Endothelial cell of umbilical vein (primary cell): ENCODE data around the gene AP3S2. TPM values are rescaled to one million over a fixed set of nuclear protein-coding genes. Genes with fewer than 3 reads are reported as not detected.

Experiments
- BruUV-seq: library from RNA; stranded (reverse); fragments of 400-500 nt; replicated peaks from 2 replicates; lab custom pipeline; 2021; lab: Mats Ljungman, UMichigan
- CTCF ChIA-PET: fragments of 300-600, 350-600 bp; sonication (Branson Sonifier 250); formaldehyde crosslinking; loops from one replicate; lab custom pipeline; 2021; ENCODE audit warnings: antibody characterized with exemption, inconsistent platforms; lab: Charles Lee
- POLR2A ChIA-PET: fragments of 300-600, 350-600 bp; sonication (Branson Sonifier 250); formaldehyde crosslinking; loops from one replicate; lab custom pipeline; 2021; ENCODE audit warnings: antibody characterized with exemption, inconsistent platforms; lab: Charles Lee
- DNase-seq: peaks from one replicate; pipeline ENCODE4 v3.0.0-alpha.2; 2011; ENCODE audit warnings: low read depth, low spot score
- FAIRE-seq: peaks from 2 replicates; lab custom pipeline; 2011; peaks lifted over from hg19 to GRCh38; lab: Jason Lieb, UNC
- H2AFZ ChIP-seq: 2 replicates; pipeline ENCODE4 v1.6.0; 2012; ENCODE audit warnings: low read depth, low read length, control low read depth, inconsistent platforms
- H3K27ac ChIP-seq: 2 replicates; pipeline ENCODE4 v1.5.1; 2011; ENCODE audit warnings: low read depth, mild to moderate bottlenecking, control low read depth, low read length, moderate library complexity; ENCODE audit not compliant: insufficient read depth
- H3K27me3 ChIP-seq, 2 experiments: 2 replicates each; pipeline versions ENCODE4 v1.6.0 to v1.6.1; 2011; ENCODE audit warnings: low read length in 2 of 2, mixed read lengths in 1 of 2; ENCODE audit not compliant: control insufficient read depth in 2 of 2, insufficient read depth in 2 of 2
- H3K36me3 ChIP-seq, 2 experiments: 2 replicates in 1 of 2; 3 replicates in 1 of 2; pipeline ENCODE4 v1.5.1; 2011; ENCODE audit warnings: low read length in 2 of 2, mild to moderate bottlenecking in 1 of 2, moderate library complexity in 1 of 2; ENCODE audit not compliant: control insufficient read depth in 2 of 2, insufficient read depth in 2 of 2; ENCODE audit errors: extremely low read depth in 1 of 2
- H3K4me1 ChIP-seq: 3 replicates; pipeline ENCODE4 v1.5.1; 2011; ENCODE audit warnings: mild to moderate bottlenecking, low read length; ENCODE audit not compliant: control insufficient read depth, insufficient read depth; ENCODE audit errors: extremely low read depth
- H3K4me2 ChIP-seq: 2 replicates; pipeline ENCODE4 v1.6.1; 2011; ENCODE audit warnings: low read length, control low read depth, mixed read lengths; ENCODE audit not compliant: insufficient read depth
- H3K4me3 ChIP-seq, 3 experiments: fragments of 200-600 bp in 1 of 3; sonication (generic), shearing (Covaris generic) in 1 of 3; replicated peaks in 1 of 3; 2 replicates each; pipeline ENCODE4 v1.5.1; 2011 to 2016; ENCODE audit warnings: control low read depth in 3 of 3, low read length in 3 of 3, mild to moderate bottlenecking in 2 of 3, inconsistent platforms in 1 of 3, low read depth in 1 of 3, moderate library complexity in 1 of 3; ENCODE audit not compliant: insufficient read depth in 1 of 3
- H3K79me2 ChIP-seq: 2 replicates; pipeline ENCODE4 v1.6.0; 2012; ENCODE audit warnings: low read length, inconsistent platforms; ENCODE audit not compliant: control insufficient read depth, insufficient read depth
- H3K9ac ChIP-seq: replicated peaks from 2 replicates; pipeline ENCODE3; 2011; ENCODE audit warnings: low read length, control low read depth; ENCODE audit not compliant: insufficient read depth; ENCODE audit errors: extremely low read depth
- H3K9me1 ChIP-seq: replicated peaks from 3 replicates; pipeline ENCODE4 v1.6.0; 2011; ENCODE audit warnings: mild to moderate bottlenecking, low read length; ENCODE audit not compliant: control insufficient read depth, insufficient read depth; ENCODE audit errors: extremely low read depth
- H3K9me3 ChIP-seq: replicated peaks from 2 replicates; pipeline ENCODE4 v1.5.1; 2012; ENCODE audit warnings: low read length, inconsistent platforms; ENCODE audit not compliant: control insufficient read depth, insufficient read depth
- H4K20me1 ChIP-seq: replicated peaks from 2 replicates; pipeline ENCODE3; 2011; ENCODE audit warnings: mild to moderate bottlenecking, low read length; ENCODE audit not compliant: control insufficient read depth, insufficient read depth; ENCODE audit errors: extremely low read depth
- EZH2 ChIP-seq: IDR thresholded peaks from 2 replicates; pipeline ENCODE4 v1.6.1; 2012; ENCODE audit warnings: borderline replicate concordance, low read depth, mild to moderate bottlenecking, moderate library complexity, low read length, inconsistent platforms; ENCODE audit not compliant: severe bottlenecking
- FOS ChIP-seq: IDR thresholded peaks from 2 replicates; pipeline ENCODE4 v1.6.1; 2011; ENCODE audit warnings: mild to moderate bottlenecking, low read length, moderate library complexity, borderline replicate concordance; ENCODE audit not compliant: insufficient read depth
- GATA2 ChIP-seq: IDR thresholded peaks from 2 replicates; pipeline ENCODE4 v1.7.0; 2011; ENCODE audit warnings: low read depth, mild to moderate bottlenecking, moderate library complexity, mixed read lengths, low read length; ENCODE audit not compliant: insufficient read length, insufficient read depth
- JUN ChIP-seq: IDR thresholded peaks from 2 replicates; pipeline ENCODE4 v1.6.1; 2011; ENCODE audit warnings: borderline replicate concordance, low read depth; ENCODE audit not compliant: insufficient read length, insufficient read depth
- MAX ChIP-seq: IDR thresholded peaks from 2 replicates; pipeline ENCODE4 v1.6.1; 2011; ENCODE audit not compliant: insufficient read depth, insufficient read length
- MYC ChIP-seq: IDR thresholded peaks from one replicate; pipeline ENCODE4 v1.6.1; 2011; ENCODE audit warnings: mild to moderate bottlenecking, low read depth, low read length
- POLR2A ChIP-seq: IDR thresholded peaks from 2 replicates; pipeline ENCODE4 v1.6.1; 2012; ENCODE audit warnings: low read depth, mild to moderate bottlenecking, control low read depth, low read length
- POLR2AphosphoS5 ChIP-seq: IDR thresholded peaks from 2 replicates; pipeline ENCODE4 v1.6.1; 2012; ENCODE audit warnings: low read depth, mild to moderate bottlenecking, control low read depth, low read length, moderate library complexity; ENCODE audit not compliant: insufficient read depth
- dilution Hi-C: fragments of 300-500 bp; cut with MboI; formaldehyde crosslinking; loops from one replicate; pipeline ENCODE4 v1.15.0; 2019; ENCODE audit warnings: low sequenced_read_pairs; ENCODE audit not compliant: extremely low pct_ligation_motif_present
- intact Hi-C: fragments of 100-400 bp; cut with micrococcal nuclease; formaldehyde crosslinking; loops from one replicate; pipeline ENCODE4 v1.10.0; 2022
- polyA plus RNA-seq, 4 experiments: library from polyadenylated mRNA; depleted of rRNA in 3 of 4; stranded (reverse) in 3 of 4; unstranded in 1 of 4; fragments of >200 nt; gene quantifications; 2 replicates each; pipeline versions ENCODE4 v1.2.1 to v1.2.3, GENCODE V29; 2011 to 2012; ENCODE audit warnings: missing spikeins in 1 of 4
- total RNA-seq: library from RNA; stranded (reverse); gene quantifications from 2 replicates; pipeline ENCODE4 v1.2.3, GENCODE V29; 2021
- TF ChIP-seq, protein P1 (sequence below), 2 donors: IDR thresholded peaks; 1 replicate in 1 of 2; 2 replicates in 1 of 2; pipeline ENCODE4 v1.5.1; 2011; ENCODE audit warnings: low read length in 2 of 2, mild to moderate bottlenecking in 2 of 2, moderate library complexity in 2 of 2, control low read depth in 1 of 2, inconsistent platforms in 1 of 2, low read depth in 1 of 2; ENCODE audit not compliant: insufficient read depth in 1 of 2; ENCODE audit errors: extremely low read depth in 1 of 2

The AP3S2 gene
- total and polyA plus RNA-seq, 2 donors (not counting 3 experiments of a cell fraction or from before 2014, with no cell fraction given) = 14.6 to 31.1 TPM

GRCh38 chr15:89852342-89852995 is 41.3 kb downstream of the AP3S2 start:
- FAIRE-seq = no peak

More at GRCh38 chr15:89852342-89852995, 41.3 kb downstream of the AP3S2 start:
- peaks cover 34% of the 10 kb centered on the region for H3K4me1 ChIP-seq
- CTCF ChIA-PET = interaction anchor here (0.9 to 2.0 kb wide), 4 partner anchors 15 to 92 kb away, joined by 3 to 8 read pairs (median 5); no protein-coding TSS in a partner anchor
- H3K27ac ChIP-seq = no peak overlapping the region
- H3K27me3 ChIP-seq = no peaks in the 10 kb centered on the region
- no peaks in the 10 kb centered on the region for H3K9me3 ChIP-seq
- no peaks in the 10 kb centered on the region for H3K9me1 ChIP-seq
- no peak overlapping the region for H3K9ac ChIP-seq
- no peak overlapping the region for H3K4me3 ChIP-seq
- no peak for DNase-seq
- no peak overlapping the region for H2AFZ ChIP-seq
- intact Hi-C loops = no loop called here
- no peak overlapping the region for H3K4me2 ChIP-seq
- POLR2A ChIA-PET = no interaction called here
- dilution Hi-C loops = loop anchor here (25.0 kb wide), 1 partner anchor 90 kb away; the partner anchor contains the start of gene MESP1
- no peaks in the 10 kb centered on the region for H3K36me3 ChIP-seq
- no peaks in the 10 kb centered on the region for H3K79me2 ChIP-seq
- TF ChIP-seq MAX = no peak
- TF ChIP-seq POLR2AphosphoS5 = no peak
- no peak for TF ChIP-seq EZH2
- no peak for TF ChIP-seq FOS
- TF ChIP-seq JUN = no peak
- TF ChIP-seq, protein P1, sequence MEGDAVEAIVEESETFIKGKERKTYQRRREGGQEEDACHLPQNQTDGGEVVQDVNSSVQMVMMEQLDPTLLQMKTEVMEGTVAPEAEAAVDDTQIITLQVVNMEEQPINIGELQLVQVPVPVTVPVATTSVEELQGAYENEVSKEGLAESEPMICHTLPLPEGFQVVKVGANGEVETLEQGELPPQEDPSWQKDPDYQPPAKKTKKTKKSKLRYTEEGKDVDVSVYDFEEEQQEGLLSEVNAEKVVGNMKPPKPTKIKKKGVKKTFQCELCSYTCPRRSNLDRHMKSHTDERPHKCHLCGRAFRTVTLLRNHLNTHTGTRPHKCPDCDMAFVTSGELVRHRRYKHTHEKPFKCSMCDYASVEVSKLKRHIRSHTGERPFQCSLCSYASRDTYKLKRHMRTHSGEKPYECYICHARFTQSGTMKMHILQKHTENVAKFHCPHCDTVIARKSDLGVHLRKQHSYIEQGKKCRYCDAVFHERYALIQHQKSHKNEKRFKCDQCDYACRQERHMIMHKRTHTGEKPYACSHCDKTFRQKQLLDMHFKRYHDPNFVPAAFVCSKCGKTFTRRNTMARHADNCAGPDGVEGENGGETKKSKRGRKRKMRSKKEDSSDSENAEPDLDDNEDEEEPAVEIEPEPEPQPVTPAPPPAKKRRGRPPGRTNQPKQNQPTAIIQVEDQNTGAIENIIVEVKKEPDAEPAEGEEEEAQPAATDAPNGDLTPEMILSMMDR (IDR thresholded peaks at IDR 0.05; ENCODE audit: extremely low read depth in 1 of 2, insufficient read depth in 1 of 2, low read depth in 1 of 2, low read length in 2 of 2) = no peak
- TF ChIP-seq MYC = no peak
- TF ChIP-seq GATA2 = no peak
- no peak for TF ChIP-seq POLR2A
- H4K20me1 ChIP-seq = no peaks in the 10 kb centered on the region
- BruUV-seq = no TSS peak
